HG03469 (cell line): ENCODE measurements around the gene TMC1.
"Not testable (repeated sequence)": the region's sequence is repeated elsewhere in the genome, so short reads cannot be mapped to it uniquely, and the experiment has no call there.

ENCODE experiments used
- ATAC-seq: cut with Tn5 transposase; IDR thresholded peaks from one replicate; pipeline ENCODE4 v1.9.1; 2021; ENCODE audit warnings: mild to moderate bottlenecking, moderate library complexity, moderate number of reproducible peaks; ENCODE audit not compliant: unreplicated experiment

The TMC1 gene

GRCh38 chr9:72749276-72749675 lies 227.9 kb downstream of the TMC1 start:
- no peak for ATAC-seq

GRCh38 chr9:72751541-72751940 lies 230.1 kb downstream of the TMC1 start:
- ATAC-seq: no peak

GRCh38 chr9:72753266-72753893 lies 232.0 kb downstream of the TMC1 start:
- no peak for ATAC-seq

GRCh38 chr9:72755836-72756235 lies 234.4 kb downstream of the TMC1 start:
- ATAC-seq: no peak

GRCh38 chr9:72758944-72759343 lies 237.5 kb downstream of the TMC1 start:
- no peak for ATAC-seq

GRCh38 chr9:72763022-72763421 lies 241.6 kb downstream of the TMC1 start:
- ATAC-seq: no peak

- no peak for ATAC-seq
Measured at GRCh38 chr9:72769546-72769945, 248.1 kb downstream of the TMC1 start.

GRCh38 chr9:72772661-72773060 lies 251.3 kb downstream of the TMC1 start:
- ATAC-seq: no peak

GRCh38 chr9:72773570-72773969 lies 252.2 kb downstream of the TMC1 start:
- ATAC-seq: no peak

- no peak for ATAC-seq
Measured at GRCh38 chr9:72775570-72775969, 254.2 kb downstream of the TMC1 start.

GRCh38 chr9:72779614-72780013 lies 258.2 kb downstream of the TMC1 start:
- no peak for ATAC-seq

GRCh38 chr9:72786948-72787347 lies 265.5 kb downstream of the TMC1 start:
- ATAC-seq: no peak

- no peak for ATAC-seq
Measured at GRCh38 chr9:72788966-72789735, 267.7 kb downstream of the TMC1 start.

GRCh38 chr9:72789885-72790284 lies 268.5 kb downstream of the TMC1 start:
- ATAC-seq: no peak

GRCh38 chr9:72790989-72791388 lies 269.6 kb downstream of the TMC1 start:
- no peak for ATAC-seq

- ATAC-seq: no peak
Measured at GRCh38 chr9:72791436-72791835, 270.0 kb downstream of the TMC1 start.

- ATAC-seq: no peak
Measured at GRCh38 chr9:72794946-72795345, 273.5 kb downstream of the TMC1 start.

- no peak for ATAC-seq
Measured at GRCh38 chr9:72800328-72800994, 279.1 kb downstream of the TMC1 start.

GRCh38 chr9:72805238-72805637 lies 283.8 kb downstream of the TMC1 start:
- ATAC-seq: no peak

GRCh38 chr9:72806313-72806809 lies 285.0 kb downstream of the TMC1 start:
- ATAC-seq: not testable (repeated sequence)

- no peak for ATAC-seq
Measured at GRCh38 chr9:72807765-72808445, 286.5 kb downstream of the TMC1 start.
